HG03025 (cell line): ENCODE results near the gene E2F6.
"Not testable (repeated sequence)": the region's sequence is repeated elsewhere in the genome, so short reads cannot be mapped to it uniquely, and the experiment has no call there.

Source experiments
- ATAC-seq: cut with Tn5 transposase; IDR thresholded peaks from one replicate; pipeline ENCODE4 v1.9.1; 2021; ENCODE audit warnings: mild to moderate bottlenecking, moderate library complexity; ENCODE audit not compliant: unreplicated experiment, low FRiP score

Gene E2F6

GRCh38 chr2:11417946-11418585, 47.9 kb downstream of the E2F6 start:
- no peak for ATAC-seq

- ATAC-seq, result no peak
Measured at GRCh38 chr2:11416931-11417330, 49.0 kb downstream of the E2F6 start.

- no peak for ATAC-seq
Measured at GRCh38 chr2:11416186-11416585, 49.8 kb downstream of the E2F6 start.

GRCh38 chr2:11414372-11415124, 51.4 kb downstream of the E2F6 start:
- ATAC-seq, result no peak

- ATAC-seq, result no peak
Measured at GRCh38 chr2:11412449-11412810, 53.5 kb downstream of the E2F6 start.

GRCh38 chr2:11411768-11412448, 54.1 kb downstream of the E2F6 start:
- no peak for ATAC-seq

- ATAC-seq, result no peak
Measured at GRCh38 chr2:11411244-11411643, 54.7 kb downstream of the E2F6 start.

GRCh38 chr2:11410101-11410500, 55.9 kb downstream of the E2F6 start:
- no peak for ATAC-seq

- ATAC-seq, result no peak
Measured at GRCh38 chr2:11409572-11409959, 56.4 kb downstream of the E2F6 start.

- ATAC-seq, result no peak
Measured at GRCh38 chr2:11408959-11409571, 56.9 kb downstream of the E2F6 start.

- no peak for ATAC-seq
Measured at GRCh38 chr2:11407413-11407812, 58.5 kb downstream of the E2F6 start.

- ATAC-seq, result no peak
Measured at GRCh38 chr2:11406958-11407381, 59.0 kb downstream of the E2F6 start.

- ATAC-seq, result no peak
Measured at GRCh38 chr2:11406267-11406957, 59.5 kb downstream of the E2F6 start.

- ATAC-seq, result no peak
Measured at GRCh38 chr2:11405599-11406266, 60.2 kb downstream of the E2F6 start.

GRCh38 chr2:11405074-11405406, 60.9 kb downstream of the E2F6 start:
- ATAC-seq, result not testable (repeated sequence)

- ATAC-seq, result no peak
Measured at GRCh38 chr2:11404376-11405073, 61.4 kb downstream of the E2F6 start.

GRCh38 chr2:11402436-11402835, 63.5 kb downstream of the E2F6 start:
- ATAC-seq, result no peak

- no peak for ATAC-seq
Measured at GRCh38 chr2:11399438-11399762, 66.6 kb downstream of the E2F6 start.

GRCh38 chr2:11398750-11399437, 67.1 kb downstream of the E2F6 start:
- ATAC-seq, result no peak
